GM21825 (cell line): ENCODE measurements around the gene KRT76.

Experiments
- ATAC-seq: cut with Tn5 transposase; IDR thresholded peaks from one replicate; pipeline ENCODE4 v1.9.1; 2021; ENCODE audit warnings: mild to moderate bottlenecking, moderate library complexity; ENCODE audit not compliant: unreplicated experiment

The KRT76 gene

DNA sequence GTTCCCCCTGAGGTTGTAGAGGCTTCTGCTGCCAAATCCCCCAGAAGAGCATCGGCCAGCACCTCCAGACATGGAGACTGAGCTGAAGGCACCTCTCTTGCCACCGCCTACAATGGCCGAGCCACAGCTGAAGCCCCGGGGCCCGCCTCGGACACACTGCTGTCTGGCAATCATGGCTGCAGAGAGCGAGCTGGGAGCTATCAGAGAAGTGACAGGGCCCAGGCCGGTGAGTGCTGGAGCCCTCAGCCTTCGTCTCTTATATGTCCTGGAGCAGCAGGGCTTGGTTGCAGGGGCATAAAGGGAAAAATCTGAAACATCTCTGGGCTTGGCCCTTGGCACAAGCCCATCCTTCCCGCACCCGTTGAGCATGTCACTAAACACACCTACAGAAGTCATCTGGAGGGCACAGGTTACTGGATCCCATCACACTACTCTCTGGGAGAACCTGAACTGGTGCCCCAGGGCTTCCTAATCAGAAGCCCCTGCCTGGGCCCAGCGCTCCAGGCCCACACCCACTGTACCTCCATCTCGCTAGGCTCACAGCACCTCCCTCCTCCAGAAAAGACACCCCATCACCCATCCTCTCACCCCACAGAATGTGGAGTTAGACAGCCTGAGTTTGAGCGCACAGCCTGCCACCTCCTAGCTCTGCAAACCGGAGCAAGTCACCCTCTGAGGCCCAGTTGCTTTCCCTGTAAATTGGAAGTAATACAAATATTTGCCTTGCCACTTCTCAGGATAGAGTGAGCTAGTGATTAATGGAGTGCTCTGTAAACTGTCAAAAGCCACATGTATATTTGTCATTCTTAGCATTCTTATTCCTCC, 37.0 kb upstream of the KRT76 start, which contains the start of gene KRT4:
Gene KRT4, minus strand, starts transcription at position 232 of the 825 bp plus-strand sequence. Its CDS starts 58 bp downstream, at position 174.
- ATAC-seq, result no peak

DNA sequence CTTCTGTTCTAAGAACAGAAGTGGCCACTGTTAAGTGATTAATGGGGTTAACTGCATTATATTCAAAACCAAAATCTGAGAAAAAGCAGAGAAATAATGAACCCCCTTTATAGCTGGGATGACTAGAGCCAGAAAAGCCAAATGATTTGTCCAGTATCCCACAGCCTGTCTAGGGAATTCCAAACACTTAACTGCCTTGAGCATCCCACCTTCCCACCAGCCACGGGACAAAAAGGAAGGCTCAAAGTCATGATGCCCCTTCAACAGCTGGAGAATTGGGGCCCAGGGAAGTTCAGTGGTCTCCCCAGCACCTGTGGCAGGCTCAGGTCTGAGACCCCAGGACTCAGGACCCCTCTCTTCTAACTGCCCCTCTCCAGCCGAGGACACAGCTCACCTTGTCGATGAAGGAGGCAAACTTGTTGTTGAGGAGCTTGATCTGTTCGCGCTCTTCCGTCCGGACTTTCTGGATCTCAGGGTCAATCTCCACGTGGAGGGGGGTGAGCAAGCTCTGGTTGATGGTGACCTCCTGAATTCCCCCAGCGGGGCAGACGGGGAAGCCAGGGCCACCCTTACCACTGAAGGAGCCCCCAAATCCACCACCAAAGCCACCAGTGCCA, 36.2 kb upstream of the KRT76 start:
- ATAC-seq, result no peak

DNA sequence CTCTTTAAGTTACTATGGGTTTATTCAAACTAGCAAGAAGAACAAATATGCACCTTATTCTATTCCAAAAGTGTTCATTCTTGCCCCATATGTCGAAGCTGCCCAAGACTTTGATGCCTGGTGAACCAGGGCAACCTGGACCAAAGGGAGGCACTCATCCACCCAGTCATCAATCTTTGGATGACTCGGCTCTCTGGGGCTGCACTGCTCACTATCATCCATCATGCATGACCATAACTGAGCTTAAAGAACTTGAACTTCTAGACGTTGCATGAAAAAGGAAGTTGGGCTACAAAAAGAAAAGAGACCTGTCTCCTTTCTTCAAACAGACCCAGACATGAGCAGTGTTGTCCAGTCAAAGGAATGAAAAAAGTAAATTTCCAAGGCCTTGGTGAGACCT, 35.6 kb upstream of the KRT76 start:
- ATAC-seq, result no peak

- no peak for ATAC-seq
Measured at GRCh38 chr12:52812073-52812400, 34.9 kb upstream of the KRT76 start.

DNA sequence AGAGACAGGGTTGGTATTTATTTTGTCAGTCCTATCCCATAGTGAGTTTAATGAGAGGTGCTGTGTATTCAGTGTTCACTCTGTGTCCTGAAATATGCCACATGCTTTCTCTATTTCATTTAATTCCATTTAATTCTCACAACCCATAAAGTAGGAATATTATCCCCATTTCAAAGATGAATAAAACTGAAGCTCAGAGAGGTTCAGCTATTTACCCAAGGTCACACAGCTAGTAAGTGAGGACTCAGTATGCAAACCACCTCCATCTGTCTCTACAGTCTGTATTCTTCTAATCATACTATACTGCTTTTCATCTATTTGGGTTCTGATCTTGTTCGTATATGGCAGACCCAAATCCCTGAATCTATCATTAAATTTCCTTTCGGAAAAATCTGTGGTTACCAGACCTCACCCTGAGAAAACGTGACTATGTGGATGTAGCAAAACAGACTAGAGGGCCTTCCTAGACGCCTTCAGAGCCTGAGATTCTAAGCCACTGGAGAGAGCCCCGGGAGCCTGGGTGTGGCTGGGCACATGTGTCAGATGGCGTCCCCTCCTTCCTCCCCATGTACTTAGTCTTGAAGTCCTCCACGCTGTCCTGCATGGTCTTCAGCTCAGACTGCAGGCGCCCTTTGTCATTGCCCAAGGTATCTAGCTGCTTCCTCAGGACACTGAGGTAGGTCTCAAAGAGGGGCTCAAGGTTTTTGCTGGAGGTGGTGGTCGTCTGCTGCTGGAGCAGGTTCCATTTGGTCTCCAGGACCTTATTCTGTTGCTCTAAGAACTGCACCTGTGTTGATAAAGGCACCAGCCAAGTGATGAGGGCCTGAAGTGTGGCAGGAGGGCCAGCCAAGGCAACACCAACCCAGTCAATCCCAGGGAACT, 34.3 kb upstream of the KRT76 start:
- no peak for ATAC-seq

GRCh38 chr12:52810554-52810953, 33.4 kb upstream of the KRT76 start:
- ATAC-seq, result no peak

DNA sequence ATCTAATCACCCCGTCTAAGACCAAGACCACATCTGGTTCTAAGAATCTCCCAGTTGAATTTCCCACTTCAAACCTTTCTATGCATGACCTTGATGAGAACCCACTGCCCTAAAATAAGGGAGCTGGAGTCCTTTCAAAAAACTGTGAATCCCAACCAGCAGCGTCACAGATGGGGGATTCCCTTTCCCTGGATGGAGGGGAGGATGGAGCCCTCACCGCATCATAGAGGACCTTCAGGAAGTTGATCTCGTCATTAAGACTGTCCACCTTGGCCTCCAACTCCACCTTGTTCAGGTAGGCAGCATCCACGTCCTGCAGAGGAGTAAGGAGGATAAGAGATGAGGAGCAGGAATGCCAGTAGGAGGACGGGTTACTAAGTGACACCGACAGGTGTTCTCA, 32.0 kb upstream of the KRT76 start:
- ATAC-seq, result no peak

GRCh38 chr12:52808573-52809160, 31.5 kb upstream of the KRT76 start:
- no peak for ATAC-seq

DNA sequence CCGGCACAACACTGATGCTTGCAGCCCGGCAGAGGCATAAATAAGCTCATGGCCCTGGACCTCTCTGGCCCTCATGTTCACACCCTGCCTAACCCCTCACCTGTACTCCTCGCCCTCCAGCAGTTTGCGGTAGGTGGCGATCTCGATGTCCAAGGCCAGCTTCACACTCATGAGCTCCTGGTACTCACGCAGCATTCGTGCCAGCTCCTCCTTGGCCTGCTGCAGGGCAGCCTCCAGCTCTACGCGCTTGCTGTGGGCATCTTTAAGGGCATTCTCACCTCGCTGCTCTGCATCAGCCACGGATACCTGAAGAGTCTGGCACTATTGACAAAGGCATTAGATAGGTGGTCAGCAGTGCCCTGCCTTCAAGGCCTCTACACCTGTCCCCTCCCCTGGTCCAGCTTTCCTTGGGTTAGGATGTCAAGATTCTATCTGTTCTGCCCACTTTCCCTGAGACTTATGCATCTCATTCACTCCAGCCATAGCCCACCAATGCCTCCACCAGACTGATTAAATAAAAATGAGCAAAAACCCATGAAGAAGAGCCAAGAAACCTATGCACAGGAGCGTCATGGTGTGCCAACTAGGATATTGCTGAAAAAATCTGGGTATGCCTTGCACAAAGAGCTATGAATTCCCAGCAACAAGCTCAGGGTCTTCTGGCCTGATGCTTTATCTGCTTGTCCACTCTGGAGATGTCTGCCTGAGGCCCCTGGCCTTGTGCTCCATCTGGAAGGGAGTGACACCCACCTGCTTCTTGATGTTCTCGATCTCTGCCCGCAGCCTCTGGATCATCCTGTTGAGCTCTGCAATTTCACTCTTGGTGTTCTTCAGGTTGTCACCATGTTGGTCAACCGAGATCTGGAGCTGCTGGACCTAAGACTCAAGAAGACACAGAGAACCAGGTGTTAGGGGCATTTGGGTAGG, 30.7 kb upstream of the KRT76 start:
- no peak for ATAC-seq

GRCh38 chr12:52806821-52807543, 29.8 kb upstream of the KRT76 start:
- ATAC-seq, result no peak

DNA sequence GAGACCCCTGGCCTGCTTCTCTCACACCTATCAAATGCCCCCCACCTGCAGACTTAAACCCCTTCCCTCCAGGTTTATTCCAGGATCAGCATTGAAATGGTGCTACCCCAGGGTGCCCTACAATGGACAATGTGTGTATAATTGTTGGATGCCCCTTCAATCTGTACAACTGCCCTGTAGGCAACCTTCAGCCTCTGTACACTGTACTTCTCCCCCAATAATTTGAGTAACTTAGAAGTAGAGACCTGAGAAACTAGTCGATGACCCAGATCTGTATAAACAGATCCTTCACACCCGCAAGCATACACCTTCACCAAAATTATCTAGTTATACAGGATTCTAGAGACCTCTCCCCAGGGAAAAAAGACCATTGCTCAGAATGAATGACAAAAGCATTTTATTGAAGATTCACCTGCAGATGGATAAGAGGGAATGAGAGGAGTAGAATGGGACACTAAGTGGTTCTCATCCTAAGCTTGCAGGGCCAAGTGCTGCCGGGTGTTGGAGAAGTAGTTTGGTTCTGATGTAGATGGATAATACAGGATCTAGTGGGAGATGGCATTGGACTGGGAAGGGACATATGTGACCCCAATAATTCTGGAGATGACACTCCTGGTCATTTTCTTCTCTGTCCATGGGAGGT, 29.1 kb upstream of the KRT76 start:
- ATAC-seq, result no peak

DNA sequence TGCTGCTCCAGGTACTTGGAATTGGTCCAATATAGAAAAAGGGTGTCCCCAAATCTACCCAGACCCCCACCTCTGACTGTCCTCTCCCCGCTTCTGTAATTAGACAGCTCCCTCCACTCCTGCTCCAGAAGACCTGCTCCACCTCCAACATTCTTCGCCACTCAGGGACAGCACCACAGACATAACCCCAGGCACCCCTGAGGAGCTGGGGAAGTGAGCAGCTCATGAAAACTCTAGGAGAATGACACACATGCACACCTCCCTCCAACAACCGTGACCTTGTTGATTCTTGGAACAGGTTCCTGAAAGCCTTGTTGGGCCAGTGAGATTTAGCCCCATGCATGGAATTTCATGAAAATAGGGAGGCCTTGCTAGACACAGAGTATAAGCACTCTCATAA, 28.6 kb upstream of the KRT76 start:
- ATAC-seq, result no peak

DNA sequence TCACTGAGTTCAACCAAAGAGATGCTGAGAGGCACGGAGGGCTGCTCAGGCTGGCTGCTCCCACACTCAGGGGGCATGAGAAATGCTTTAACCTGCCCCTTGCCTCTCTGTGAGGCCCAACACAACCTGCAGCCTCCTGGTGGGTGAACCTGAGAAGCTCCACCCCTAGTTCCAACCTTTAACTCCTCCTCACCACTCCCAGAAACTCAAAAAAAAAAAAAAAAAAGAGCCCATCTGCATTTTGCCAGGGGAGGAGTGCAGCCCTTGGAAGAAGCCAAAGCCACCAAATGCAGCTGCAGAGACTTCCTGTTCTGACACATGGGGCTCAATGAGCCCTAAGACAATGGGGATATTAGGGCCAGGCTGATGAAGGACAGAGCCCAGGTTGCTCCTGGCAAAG, 27.9 kb upstream of the KRT76 start:
- ATAC-seq, result no peak

GRCh38 chr12:52802442-52802841, 25.3 kb upstream of the KRT76 start:
- ATAC-seq, result no peak

- no peak for ATAC-seq
Measured at GRCh38 chr12:52801773-52802172, 24.6 kb upstream of the KRT76 start.

DNA sequence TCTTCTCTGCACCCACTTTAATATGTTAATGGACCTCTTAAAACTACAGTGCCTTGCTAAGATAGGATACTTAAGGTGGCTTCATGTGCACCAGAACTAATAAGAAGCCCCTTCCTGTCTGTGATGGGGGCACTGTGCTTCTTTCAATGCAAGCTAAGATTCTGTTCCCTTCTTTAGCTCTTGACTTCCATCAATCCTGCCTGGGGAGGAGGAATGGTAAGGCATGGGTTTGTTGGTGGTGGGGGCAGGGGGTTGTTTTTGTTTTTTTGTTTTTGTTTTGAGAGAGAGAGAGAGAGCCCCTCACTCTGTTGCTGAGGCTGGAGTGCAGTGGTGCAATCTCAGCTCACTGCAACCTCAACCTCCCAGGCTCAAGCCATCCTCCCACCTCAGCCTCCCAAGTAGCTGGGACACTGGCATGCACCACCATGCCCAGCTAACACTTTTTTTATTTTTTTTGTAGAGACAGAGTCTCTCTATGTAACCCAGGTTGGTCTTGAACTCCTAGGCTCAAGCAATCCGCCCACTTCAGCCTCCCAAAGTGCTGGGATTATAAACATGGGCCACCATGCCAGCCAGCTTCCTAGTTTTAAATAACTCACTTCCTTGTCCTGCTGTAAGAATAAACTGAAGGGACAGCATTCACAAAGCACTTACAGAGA, 23.2 kb upstream of the KRT76 start:
- no peak for ATAC-seq

GRCh38 chr12:52799505-52800211, 22.5 kb upstream of the KRT76 start:
- no peak for ATAC-seq
